GM13977 (cell line): ENCODE results near the gene CABP4.

Source experiments
- DNase-seq: peaks from one replicate; pipeline ENCODE4 v3.0.0; 2012; ENCODE audit warnings: low spot score
- CTCF ChIP-seq: IDR thresholded peaks from 2 replicates; pipeline ENCODE4 v1.5.1; 2012; ENCODE audit warnings: mild to moderate bottlenecking, control low read depth; ENCODE audit not compliant: insufficient read depth; ENCODE audit errors: extremely low read depth, missing control alignments
- in situ Hi-C: fragments of 300-500 bp; cut with MboI; formaldehyde crosslinking; loops from one replicate; pipeline ENCODE4 v1.12.0; 2022; ENCODE audit warnings: low sequenced_read_pairs, low pct_unique_long_range_greater_than_20kb, mixed read lengths, inconsistent platforms; ENCODE audit not compliant: unreplicated experiment

The CABP4 gene

GRCh38 chr11:67413266-67413849, 41.8 kb upstream of the CABP4 start:
- in situ Hi-C loops: no loop called here
- no peak for DNase-seq
- no peak for TF ChIP-seq CTCF

DNA sequence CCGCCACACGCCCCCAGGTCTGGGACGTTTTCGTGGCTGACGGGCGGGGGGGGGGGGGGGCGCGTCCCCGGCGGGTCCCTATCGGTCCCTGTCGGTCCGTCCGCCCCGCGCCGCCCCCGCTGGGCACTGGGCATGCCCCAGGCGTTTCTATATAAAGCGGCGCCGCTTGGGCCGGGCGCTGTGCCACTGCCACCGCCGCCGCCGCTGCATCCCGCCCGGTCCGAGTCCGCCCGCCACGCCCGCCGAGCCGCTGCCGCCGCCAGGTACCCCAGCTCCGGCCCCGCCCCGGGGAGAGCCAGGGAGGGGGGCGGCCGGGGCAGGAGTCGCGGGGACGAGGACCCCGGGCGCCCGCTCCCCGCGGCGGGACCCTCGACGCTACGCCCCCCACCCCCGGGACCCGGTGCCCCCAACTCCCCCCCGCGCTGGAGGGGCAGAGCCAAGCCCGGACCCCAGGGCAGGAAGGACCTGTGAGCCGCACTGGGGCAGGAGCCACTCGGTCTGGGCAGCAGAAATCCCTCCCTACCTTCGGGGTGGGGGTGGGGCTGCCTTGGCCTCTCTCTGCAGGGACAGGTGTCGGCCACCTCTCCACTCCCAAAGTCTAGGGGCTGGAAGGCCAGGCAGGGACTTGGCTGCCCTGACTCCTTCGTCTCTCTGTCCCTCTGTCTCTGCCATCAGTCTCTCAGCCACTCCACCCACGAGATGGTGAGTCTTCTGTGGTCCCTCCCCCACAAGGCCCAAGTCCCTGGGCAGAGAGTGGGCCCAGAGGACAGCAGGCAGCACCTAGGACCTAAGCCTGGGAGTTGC, 39.5 kb upstream of the CABP4 start, which contains the start of gene CARNS1:
CARNS1 (plus strand) TSS at position 178 of the 804 bp plus-strand sequence; CDS start at position 700, 522 bp downstream.
- in situ Hi-C loops: no loop called here
- no peak for DNase-seq
- no peak for TF ChIP-seq CTCF

DNA sequence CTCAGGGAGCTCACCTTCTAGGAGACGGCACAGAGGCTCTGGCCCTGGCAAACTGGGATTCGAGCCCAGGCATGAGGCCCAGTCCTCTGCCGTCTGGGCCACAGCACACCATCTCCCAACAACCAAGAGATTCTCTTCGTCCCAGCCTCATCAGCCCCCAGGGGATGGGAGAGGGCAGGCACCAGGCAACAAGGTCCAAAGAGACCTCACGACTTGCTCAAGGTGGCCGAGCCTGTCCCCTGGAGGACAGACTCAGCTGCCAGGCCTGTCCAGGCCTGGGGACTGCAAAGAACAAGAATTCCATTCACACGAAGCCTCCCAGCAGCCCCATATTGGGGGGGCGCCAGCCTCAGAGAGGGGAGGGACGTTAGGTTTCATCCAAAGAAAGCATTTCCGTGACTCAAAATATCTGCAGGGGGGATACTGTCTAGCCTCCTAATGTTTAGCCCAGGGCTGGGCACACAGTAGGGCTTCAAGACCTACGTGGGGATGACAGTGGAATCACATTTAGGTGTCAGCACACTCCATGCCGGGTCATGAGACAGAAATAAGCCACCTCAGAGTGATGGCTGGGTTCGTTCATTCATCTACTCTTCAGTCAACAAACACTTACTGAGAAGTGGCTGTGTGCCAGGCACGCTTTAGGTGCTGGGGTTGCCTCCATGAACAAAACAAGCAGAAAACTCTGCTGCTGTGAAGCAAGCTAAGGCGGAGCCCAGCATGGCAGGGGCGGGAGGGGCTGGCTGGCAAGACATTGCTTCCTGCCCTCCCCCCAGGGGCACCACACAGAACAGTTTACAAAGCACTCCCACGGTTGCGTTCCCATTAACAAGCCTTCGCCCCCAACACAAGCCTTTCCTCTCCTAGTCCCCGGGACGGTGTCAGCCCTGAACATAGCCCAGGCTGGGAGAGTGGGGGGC, 38.5 kb upstream of the CABP4 start:
- in situ Hi-C loops: no loop called here
- no peak for DNase-seq

GRCh38 chr11:67417425-67417824, 37.7 kb upstream of the CABP4 start:
- in situ Hi-C loops: no loop called here
- TF ChIP-seq CTCF: no peak
- DNase-seq: no peak

More for the DNA sequence above, 38.5 kb upstream of the CABP4 start:
- TF ChIP-seq CTCF: no peak

- DNase-seq: no peak
- in situ Hi-C loops: no loop called here
- no peak for TF ChIP-seq CTCF
Measured at GRCh38 chr11:67418476-67419281, 36.5 kb upstream of the CABP4 start.
